Kidney (tissue), 14 donors: ENCODE results near the gene MARCKS. TPM values are rescaled to one million over a fixed set of nuclear protein-coding genes. Genes with fewer than 3 reads are reported as not detected.

Experiments used
- DNase-seq, 5 donors: peaks; one replicate each; pipeline ENCODE4 v3.0.0-alpha.2; 2013 to 2020
- FAIRE-seq: peaks from 2 replicates; lab custom pipeline; 2012; peaks lifted over from hg19 to GRCh38; lab: Jason Lieb, UNC
- H3K27ac ChIP-seq, 2 donors: one replicate each; pipeline ENCODE4 v1.7.0; 2013; ENCODE audit warnings: low read depth in 2 of 2, low read length in 2 of 2, inconsistent platforms in 1 of 2
- H3K27me3 ChIP-seq: one replicate; pipeline ENCODE4 v1.7.1; 2013; ENCODE audit warnings: low read length, inconsistent platforms; ENCODE audit not compliant: control insufficient read depth, insufficient read depth
- H3K36me3 ChIP-seq, 3 donors: one replicate each; pipeline versions ENCODE4 v1.7.0 to v1.7.1; 2013; ENCODE audit warnings: low read length in 3 of 3, control low read depth in 1 of 3, inconsistent platforms in 1 of 3; ENCODE audit not compliant: insufficient read depth in 3 of 3, control insufficient read depth in 2 of 3
- H3K4me1 ChIP-seq, 3 donors: one replicate each; pipeline versions ENCODE4 v1.7.0 to v1.7.1; 2013; ENCODE audit warnings: low read length in 3 of 3, inconsistent platforms in 1 of 3, low read depth in 1 of 3; ENCODE audit not compliant: control insufficient read depth in 2 of 3, insufficient read depth in 2 of 3
- H3K4me3 ChIP-seq, 3 donors: one replicate each; pipeline versions ENCODE4 v1.7.0 to v1.8.1; 2013; ENCODE audit warnings: low read length in 3 of 3, control low read depth in 1 of 3, inconsistent platforms in 1 of 3
- H3K9ac ChIP-seq, 3 donors: one replicate each; pipeline versions ENCODE4 v1.7.0 to v1.7.1; 2013; ENCODE audit warnings: low read length in 3 of 3, control low read depth in 1 of 3, inconsistent platforms in 1 of 3
- H3K9me3 ChIP-seq, 3 donors: one replicate each; pipeline versions ENCODE4 v1.7.0 to v1.7.1; 2013; ENCODE audit warnings: low read length in 3 of 3, control low read depth in 1 of 3, inconsistent platforms in 1 of 3; ENCODE audit not compliant: control insufficient read depth in 2 of 3, insufficient read depth in 1 of 3
- intact Hi-C: fragments of 100-400 bp; cut with DNase I; formaldehyde crosslinking; loops from one replicate; pipeline ENCODE4 v1.11.1; 2022
- polyA plus RNA-seq: library from polyadenylated mRNA; stranded (reverse); fragments of 350-450 nt; fragmentation: Illumina TruSeq; extraction: RNeasy Lipid Tissue Mini Kit (QIAGEN cat#74804); gene quantifications from one replicate; pipeline ENCODE4 v1.2.3, GENCODE V29; 2014; ENCODE audit warnings: low read depth, low replicate concordance; ENCODE audit not compliant: insufficient read depth
- total RNA-seq: library from RNA; stranded (reverse); fragmentation: NEBNext Ultra II Directional; extraction: Animal tissue kit (Norgen Biotek cat#: 25700); gene quantifications from one replicate; pipeline ENCODE4 v1.2.1, GENCODE V29; 2021
- TF ChIP-seq, protein P1 (sequence below): IDR thresholded peaks from 3 replicates; pipeline ENCODE4 v1.5.1; 2012; ENCODE audit warnings: mild to moderate bottlenecking, moderate library complexity, borderline replicate concordance; ENCODE audit not compliant: insufficient read depth; ENCODE audit errors: extremely low read depth
- donor health status: control.
- donor health status: control.
- donor health status: control.
- donor health status: control.
- donor health status: control.
- donor health status: DM: yes; HTN: yes; CAD: no.
- donor health status: Normal renal cell carcinoma (clear cell type).

MARCKS gene
- total and polyA plus RNA-seq, 2 donors from 2014 or later, result 14.0 to 61.9 TPM

DNA sequence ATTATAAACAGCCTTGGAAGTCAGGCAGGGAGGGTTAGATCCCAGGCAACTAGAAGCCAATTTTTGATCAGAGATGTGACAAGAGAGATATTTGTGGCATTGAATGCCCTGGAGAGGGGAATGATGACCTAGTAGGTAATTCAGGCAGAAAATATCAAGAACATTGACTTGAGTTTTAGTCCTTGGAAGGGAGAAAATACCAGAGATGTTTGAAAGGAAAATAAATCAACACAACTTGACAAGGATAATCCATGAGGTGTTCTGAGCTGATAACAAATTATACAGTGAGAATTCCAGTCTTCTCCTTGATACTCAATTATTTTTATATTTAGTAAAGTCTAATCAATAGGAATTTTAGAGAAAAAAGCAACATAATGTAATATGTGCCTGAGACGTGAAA, 10.6 kb upstream of the MARCKS start:
- intact Hi-C loops, result no loop called here
- no peak for FAIRE-seq
- no peaks in the 10 kb centered on the region for H3K9me3 ChIP-seq

DNA sequence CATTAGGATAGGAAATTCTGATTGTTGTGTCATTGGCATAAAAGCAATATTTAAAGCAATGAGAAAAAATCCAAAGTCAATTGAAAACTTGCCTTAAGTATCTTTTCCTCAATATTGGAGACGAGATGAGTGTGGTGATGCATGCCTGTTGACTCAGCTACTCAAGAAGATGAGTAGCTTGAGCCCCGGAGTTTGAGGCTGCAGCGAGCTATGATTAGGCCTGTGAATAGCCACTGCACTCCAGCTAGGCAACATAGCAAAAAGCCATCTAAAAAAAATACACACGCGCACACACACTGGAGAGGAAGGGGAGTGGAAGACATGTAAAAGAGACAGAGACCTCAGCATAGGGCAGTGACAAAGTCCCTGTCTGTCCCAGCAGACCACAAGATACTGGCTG, 9.7 kb upstream of the MARCKS start:
- TF ChIP-seq, protein P1, sequence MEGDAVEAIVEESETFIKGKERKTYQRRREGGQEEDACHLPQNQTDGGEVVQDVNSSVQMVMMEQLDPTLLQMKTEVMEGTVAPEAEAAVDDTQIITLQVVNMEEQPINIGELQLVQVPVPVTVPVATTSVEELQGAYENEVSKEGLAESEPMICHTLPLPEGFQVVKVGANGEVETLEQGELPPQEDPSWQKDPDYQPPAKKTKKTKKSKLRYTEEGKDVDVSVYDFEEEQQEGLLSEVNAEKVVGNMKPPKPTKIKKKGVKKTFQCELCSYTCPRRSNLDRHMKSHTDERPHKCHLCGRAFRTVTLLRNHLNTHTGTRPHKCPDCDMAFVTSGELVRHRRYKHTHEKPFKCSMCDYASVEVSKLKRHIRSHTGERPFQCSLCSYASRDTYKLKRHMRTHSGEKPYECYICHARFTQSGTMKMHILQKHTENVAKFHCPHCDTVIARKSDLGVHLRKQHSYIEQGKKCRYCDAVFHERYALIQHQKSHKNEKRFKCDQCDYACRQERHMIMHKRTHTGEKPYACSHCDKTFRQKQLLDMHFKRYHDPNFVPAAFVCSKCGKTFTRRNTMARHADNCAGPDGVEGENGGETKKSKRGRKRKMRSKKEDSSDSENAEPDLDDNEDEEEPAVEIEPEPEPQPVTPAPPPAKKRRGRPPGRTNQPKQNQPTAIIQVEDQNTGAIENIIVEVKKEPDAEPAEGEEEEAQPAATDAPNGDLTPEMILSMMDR, result no peak
- Histone ChIP-seq H3K9ac (no peak overlapping the region), H3K4me3 (no peak overlapping the region), H3K9me3 (no peaks in the 10 kb centered on the region), H3K4me1 (no peaks in the 10 kb centered on the region), H3K27ac (no peak overlapping the region), H3K36me3 (no peaks in the 10 kb centered on the region), H3K27me3 (no peaks in the 10 kb centered on the region)
- intact Hi-C loops, result no loop called here
- no peak for FAIRE-seq
- no peak for DNase-seq

More for the DNA sequence above, 10.6 kb upstream of the MARCKS start:
- TF ChIP-seq, protein P1, result no peak
- no peaks in the 10 kb centered on the region for H3K36me3 ChIP-seq
- H3K4me3 ChIP-seq, result no peak overlapping the region
- no peak overlapping the region for H3K27ac ChIP-seq
- H3K27me3 ChIP-seq, result no peaks in the 10 kb centered on the region
- no peak overlapping the region for H3K9ac ChIP-seq
- no peak for DNase-seq
- no peaks in the 10 kb centered on the region for H3K4me1 ChIP-seq

DNA sequence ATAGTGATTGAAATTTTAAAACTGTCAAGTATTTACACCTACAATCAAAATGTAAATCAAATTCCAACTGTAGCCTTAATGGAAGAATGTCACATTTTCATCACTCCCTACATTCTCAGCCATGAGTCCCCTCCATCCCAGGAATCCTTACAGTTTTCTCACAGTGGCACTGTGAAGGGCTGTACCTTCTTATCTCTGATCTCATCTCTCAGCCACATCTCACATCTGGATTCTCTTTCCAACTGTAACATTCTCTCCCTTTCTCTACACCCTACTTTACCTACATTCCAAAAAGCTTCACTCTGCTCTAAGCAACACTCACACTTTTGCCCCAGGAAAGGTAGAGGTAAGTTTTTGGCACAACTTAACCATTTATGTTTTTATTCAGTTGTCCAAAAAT, 8.9 kb upstream of the MARCKS start:
- TF ChIP-seq, protein P1, result no peak
- no peaks in the 10 kb centered on the region for H3K36me3 ChIP-seq
- no peak for FAIRE-seq
- no peak overlapping the region for H3K27ac ChIP-seq
- H3K4me3 ChIP-seq, result no peak overlapping the region
- DNase-seq, result no peak
- H3K9me3 ChIP-seq, result no peaks in the 10 kb centered on the region
- no peak overlapping the region for H3K9ac ChIP-seq
- no peaks in the 10 kb centered on the region for H3K4me1 ChIP-seq
- intact Hi-C loops, result no loop called here
- no peaks in the 10 kb centered on the region for H3K27me3 ChIP-seq

DNA sequence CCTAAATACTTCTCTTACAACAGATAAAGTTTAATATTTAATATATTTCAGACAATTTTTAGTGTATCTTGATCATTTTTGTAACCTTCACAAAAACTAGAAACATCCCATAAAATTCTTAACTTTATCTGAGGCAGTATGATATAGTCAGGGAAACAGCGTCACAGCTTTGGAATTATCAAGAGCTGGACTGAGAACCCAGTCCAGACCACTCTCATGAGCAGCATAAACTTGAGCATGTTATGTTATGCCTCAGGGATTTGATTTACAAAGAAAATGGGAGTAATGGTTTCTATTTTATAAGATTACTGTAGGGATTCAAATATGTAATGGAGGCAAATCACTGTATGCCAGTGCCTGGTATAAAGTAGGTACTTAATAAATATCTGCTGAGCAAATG, 8.3 kb upstream of the MARCKS start:
- H3K4me1 ChIP-seq, result no peaks in the 10 kb centered on the region
- intact Hi-C loops, result no loop called here
- FAIRE-seq (no peak), DNase-seq (no peak)
- H3K27ac ChIP-seq, result no peak overlapping the region
- TF ChIP-seq, protein P1, result no peak
- no peak overlapping the region for H3K4me3 ChIP-seq
- H3K36me3 ChIP-seq, result no peaks in the 10 kb centered on the region
- no peaks in the 10 kb centered on the region for H3K27me3 ChIP-seq
- H3K9me3 ChIP-seq, result no peaks in the 10 kb centered on the region
- no peak overlapping the region for H3K9ac ChIP-seq
